Neuronal stem cell (in vitro differentiated cells): Measurements from ENCODE around the gene PPBP.

Experiments
- DNase-seq: peaks from one replicate; pipeline ENCODE4 v3.0.0-alpha.2; 2013; ENCODE audit warnings: low spot score
- H2AFZ ChIP-seq: one replicate; pipeline ENCODE4 v1.6.1; 2013; ENCODE audit warnings: mild to moderate bottlenecking, low read length, inconsistent platforms
- H2AK5ac ChIP-seq: 2 replicates; pipeline ENCODE4 v1.6.1; 2013; ENCODE audit warnings: low read depth, mild to moderate bottlenecking, inconsistent platforms, low read length, moderate library complexity, mixed read lengths
- H2BK120ac ChIP-seq: 2 replicates; pipeline ENCODE4 v1.6.1; 2013; ENCODE audit warnings: low read depth, mild to moderate bottlenecking, inconsistent platforms, low read length, moderate library complexity, mixed read lengths
- H2BK12ac ChIP-seq: one replicate; pipeline ENCODE4 v1.6.1; 2013; ENCODE audit warnings: low read length, inconsistent platforms
- H2BK15ac ChIP-seq: 2 replicates; pipeline ENCODE4 v1.6.1; 2013; ENCODE audit warnings: mild to moderate bottlenecking, low read length, inconsistent platforms, mixed read lengths
- H2BK5ac ChIP-seq: one replicate; pipeline ENCODE4 v1.6.1; 2013; ENCODE audit warnings: inconsistent platforms, mild to moderate bottlenecking, low read length, moderate library complexity
- H3K14ac ChIP-seq: one replicate; pipeline ENCODE4 v1.6.1; 2013; ENCODE audit warnings: low read length, inconsistent platforms
- H3K18ac ChIP-seq: 2 replicates; pipeline ENCODE4 v1.6.1; 2013; ENCODE audit warnings: low read length, inconsistent platforms
- H3K23ac ChIP-seq: 2 replicates; pipeline ENCODE4 v1.6.1; 2013; ENCODE audit warnings: low read depth, mild to moderate bottlenecking, mixed read lengths, low read length, inconsistent platforms; ENCODE audit not compliant: poor library complexity
- H3K27ac ChIP-seq: replicated peaks from 3 replicates; pipeline ENCODE4 v1.5.1; 2013; ENCODE audit warnings: low read length, inconsistent platforms
- H3K27me3 ChIP-seq, 3 experiments: 2 replicates each; pipeline ENCODE4 v1.6.1; 2013; ENCODE audit warnings: low read length in 3 of 3, mild to moderate bottlenecking in 2 of 3, inconsistent platforms in 1 of 3, low read depth in 1 of 3, mixed read lengths in 1 of 3, moderate library complexity in 1 of 3; ENCODE audit not compliant: control insufficient read depth in 3 of 3, insufficient read depth in 3 of 3
- H3K36me3 ChIP-seq, 2 donors: replicated peaks in 1 of 2; 2 replicates each; pipeline ENCODE4 v1.6.1; 2013; ENCODE audit warnings: low read length in 2 of 2; ENCODE audit not compliant: control insufficient read depth in 2 of 2, insufficient read depth in 2 of 2
- H3K4ac ChIP-seq: 2 replicates; pipeline ENCODE4 v1.6.1; 2013; ENCODE audit warnings: inconsistent platforms, mild to moderate bottlenecking, low read length, moderate library complexity
- H3K4me1 ChIP-seq, 2 donors: 1 replicate in 1 of 2; 2 replicates in 1 of 2; pipeline ENCODE4 v1.6.1; 2013; ENCODE audit warnings: low read length in 2 of 2, low read depth in 1 of 2; ENCODE audit not compliant: control insufficient read depth in 2 of 2, insufficient read depth in 1 of 2
- H3K4me2 ChIP-seq: one replicate; pipeline ENCODE4 v1.6.1; 2013; ENCODE audit warnings: mild to moderate bottlenecking, low read length, inconsistent platforms; ENCODE audit not compliant: insufficient read depth, poor library complexity, severe bottlenecking
- H3K4me3 ChIP-seq, 2 donors: 2 replicates each; pipeline ENCODE4 v1.5.1; 2013; ENCODE audit warnings: low read length in 2 of 2, mild to moderate bottlenecking in 2 of 2, inconsistent platforms in 1 of 2, moderate library complexity in 1 of 2
- H3K79me1 ChIP-seq: one replicate; pipeline ENCODE4 v1.6.1; 2013; ENCODE audit warnings: low read depth, mild to moderate bottlenecking, inconsistent platforms, low read length, moderate library complexity
- H3K9ac ChIP-seq: one replicate; pipeline ENCODE4 v1.6.1; 2013; ENCODE audit warnings: mild to moderate bottlenecking, low read depth, low read length, inconsistent platforms; ENCODE audit not compliant: poor library complexity
- H3K9me3 ChIP-seq, 2 donors: replicated peaks in 1 of 2; 2 replicates each; pipeline versions ENCODE3 to v1.6.1; 2013; ENCODE audit warnings: low read length in 2 of 2, mild to moderate bottlenecking in 2 of 2, inconsistent platforms in 1 of 2, low read depth in 1 of 2, mixed read lengths in 1 of 2, moderate library complexity in 1 of 2; ENCODE audit not compliant: control insufficient read depth in 2 of 2, insufficient read depth in 1 of 2
- H4K8ac ChIP-seq: one replicate; pipeline ENCODE4 v1.6.1; 2013; ENCODE audit warnings: low read depth, mild to moderate bottlenecking, inconsistent platforms, low read length, moderate library complexity
- H4K91ac ChIP-seq: one replicate; pipeline ENCODE4 v1.6.1; 2013; ENCODE audit warnings: low read length, low read depth, mild to moderate bottlenecking, inconsistent platforms; ENCODE audit not compliant: poor library complexity
- WGBS, 2 donors: extraction: QIAGEN DNeasy Blood & Tissue Kit; methylation state at CpG; one replicate each; pipeline ENCODE4 v1.1.7; 2013; ENCODE audit warnings: missing lambda C conversion rate in 2 of 2, mixed read lengths in 1 of 2; ENCODE audit not compliant: insufficient read length in 2 of 2, insufficient replicate concordance in 1 of 2; ENCODE audit errors: extremely low coverage in 2 of 2; 5-methylcytosine and 5-hydroxymethylcytosine counted together

Gene PPBP

DNA sequence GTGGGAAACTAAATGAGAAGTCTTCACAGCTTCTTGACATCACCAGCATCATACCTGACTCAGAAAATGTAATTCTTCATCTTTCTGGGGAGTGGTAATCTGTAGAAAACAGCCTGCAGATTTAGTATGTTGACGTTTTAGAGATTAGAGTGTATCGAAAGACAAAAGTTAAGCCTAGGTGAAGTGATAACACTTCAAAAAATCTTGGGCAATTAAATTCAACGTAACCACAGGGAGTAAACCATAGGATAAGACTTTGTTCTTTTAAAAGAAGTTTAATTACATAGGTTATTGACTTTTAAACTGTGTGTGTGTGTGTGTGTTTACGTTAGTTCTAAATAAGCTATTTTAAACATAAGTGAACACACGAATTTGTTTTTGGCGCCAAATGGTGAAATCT lies 12.3 kb upstream of the PPBP start:
- H3K36me3 ChIP-seq, result no peaks in the 10 kb centered on the region
- H3K79me1 ChIP-seq, result no peaks in the 10 kb centered on the region
- H3K9me3 ChIP-seq, result no peaks in the 10 kb centered on the region
- WGBS, 2 donors, result no CpG with 5 or more reads among the region's 6 CpGs
- peaks cover 0 to 4% of the 10 kb centered on the region in 2 donors for H3K4me1 ChIP-seq
- no peak overlapping the region for H3K23ac ChIP-seq
- H2AFZ ChIP-seq, result no peak overlapping the region
- no peak overlapping the region for H3K27ac ChIP-seq
- no peak overlapping the region for H2BK12ac ChIP-seq
- no peak overlapping the region for H2AK5ac ChIP-seq
- H2BK5ac ChIP-seq, result no peak overlapping the region
- H3K4me2 ChIP-seq, result no peak overlapping the region
- H4K8ac ChIP-seq, result no peak overlapping the region
- no peak overlapping the region for H2BK120ac ChIP-seq
- H3K4ac ChIP-seq, result no peak overlapping the region
- no peak overlapping the region for H4K91ac ChIP-seq
- no peak overlapping the region for H3K18ac ChIP-seq
- H3K4me3 ChIP-seq, result no peak overlapping the region
- no peak overlapping the region for H3K14ac ChIP-seq
- H2BK15ac ChIP-seq, result no peak overlapping the region
- no peak overlapping the region for H3K9ac ChIP-seq
- peaks cover 0 to 6% (median 0%) of the 10 kb centered on the region in 3 experiments for H3K27me3 ChIP-seq
- no peak for DNase-seq

GRCh38 chr4:73998040-73999011 lies 10.3 kb upstream of the PPBP start, which contains the start of gene CXCL5:
TSS of gene CXCL5 (minus strand) at chr4:73998677. CDS start at chr4:73998581, 96 bp downstream.
- no peak within 1 kb of the TSS for H3K27ac ChIP-seq

GRCh38 chr4:73992050-73992449 lies 4.1 kb upstream of the PPBP start:
- Histone ChIP-seq H3K4me3 (no peak overlapping the region), H3K23ac (no peak overlapping the region), H3K27ac (no peak overlapping the region), H3K36me3 (no peaks in the 10 kb centered on the region), H3K14ac (no peak overlapping the region), H3K4me2 (no peak overlapping the region), H2BK5ac (no peak overlapping the region), H2BK15ac (no peak overlapping the region), H3K4ac (no peak overlapping the region), H3K79me1 (no peaks in the 10 kb centered on the region), H3K27me3 (no peaks in the 10 kb centered on the region), H2AFZ (no peak overlapping the region), H4K8ac (no peak overlapping the region), H2AK5ac (no peak overlapping the region), H4K91ac (no peak overlapping the region), H3K9ac (no peak overlapping the region), H3K9me3 (no peaks in the 10 kb centered on the region), H3K4me1 (no peaks in the 10 kb centered on the region), H2BK12ac (no peak overlapping the region), H3K18ac (no peak overlapping the region), H2BK120ac (no peak overlapping the region)
- no peak for DNase-seq
- no CpG with 5 or more reads among the region's 1 CpG for WGBS, 2 donors

More at GRCh38 chr4:73998040-73999011, 10.3 kb upstream of the PPBP start, which contains the start of gene CXCL5:
- Histone ChIP-seq H3K9me3 (no peaks in the 10 kb centered on the region), H3K4me1 (peaks cover 0 to 4% of the 10 kb centered on the region in 2 donors), H3K4me3 (peak within 1 kb of the TSS in 1 of 2 donors; percentile 75), H2BK15ac (peak within 1 kb of the TSS; percentile 52), H4K91ac (no peak within 1 kb of the TSS), H3K18ac (peak within 1 kb of the TSS; percentile 94), H3K9ac (peak within 1 kb of the TSS; percentile 51), H3K23ac (no peak within 1 kb of the TSS), H3K79me1 (no peaks in the 10 kb centered on the region), H3K27me3 (peaks cover 0 to 6% (median 0%) of the 10 kb centered on the region in 3 experiments), H2BK12ac (peak within 1 kb of the TSS; percentile 68), H3K4me2 (peak within 1 kb of the TSS; percentile 59), H2AK5ac (no peak within 1 kb of the TSS), H4K8ac (peak within 1 kb of the TSS; percentile 77), H3K36me3 (no peaks in the 10 kb centered on the region), H3K4ac (peak within 1 kb of the TSS; percentile 53), H3K14ac (peak within 1 kb of the TSS; percentile 22), H2AFZ (peak within 1 kb of the TSS; percentile 68), H2BK120ac (peak within 1 kb of the TSS; percentile 42), H2BK5ac (no peak within 1 kb of the TSS)
- no CpG with 5 or more reads among the region's 46 CpGs for WGBS, 2 donors
- peak; percentile 26 for DNase-seq

GRCh38 chr4:73991742-73992000 lies 3.7 kb upstream of the PPBP start:
- no CpG with 5 or more reads among the region's 1 CpG for WGBS, 2 donors
- H3K79me1 ChIP-seq, result no peaks in the 10 kb centered on the region
- H4K91ac ChIP-seq, result no peak overlapping the region

More at GRCh38 chr4:73991742-73992000, 3.7 kb upstream of the PPBP start:
- Histone ChIP-seq H3K14ac (no peak overlapping the region), H3K9me3 (no peaks in the 10 kb centered on the region), H3K27me3 (no peaks in the 10 kb centered on the region), H4K8ac (no peak overlapping the region), H3K9ac (no peak overlapping the region), H3K4me3 (no peak overlapping the region), H3K23ac (no peak overlapping the region), H2BK5ac (no peak overlapping the region), H3K4ac (no peak overlapping the region), H2AK5ac (no peak overlapping the region), H3K27ac (no peak overlapping the region), H2AFZ (no peak overlapping the region), H2BK12ac (no peak overlapping the region), H3K4me1 (no peaks in the 10 kb centered on the region), H3K18ac (no peak overlapping the region), H2BK120ac (no peak overlapping the region), H3K36me3 (no peaks in the 10 kb centered on the region), H2BK15ac (no peak overlapping the region), H3K4me2 (no peak overlapping the region)
- DNase-seq, result no peak
